ENCODE measurements around the gene GNPDA1. TPM values are rescaled to one million over a fixed set of nuclear protein-coding genes. Genes with fewer than 3 reads are reported as not detected.

The GNPDA1 gene
- total and polyA plus RNA-seq, 10 donors = 13.9 to 35.7 (median 29.3) TPM

- H3K36me3 ChIP-seq = peaks cover 2 to 96% (median 58%) of the 10 kb centered on the region in 6 donors
- H3K4me3 ChIP-seq = no peak overlapping the region
- intact Hi-C loops (cut with DNase I; ENCODE audit: low total_unique reads) = loop anchor here (10.0 kb wide), 1 partner anchor 715 kb away; no protein-coding TSS in a partner anchor
- TF ChIP-seq POLR2A (IDR thresholded peaks at IDR 0.05) (no peak), POLR2AphosphoS5 (IDR thresholded peaks at IDR 0.05) (no peak)
- TF ChIP-seq, protein P1, sequence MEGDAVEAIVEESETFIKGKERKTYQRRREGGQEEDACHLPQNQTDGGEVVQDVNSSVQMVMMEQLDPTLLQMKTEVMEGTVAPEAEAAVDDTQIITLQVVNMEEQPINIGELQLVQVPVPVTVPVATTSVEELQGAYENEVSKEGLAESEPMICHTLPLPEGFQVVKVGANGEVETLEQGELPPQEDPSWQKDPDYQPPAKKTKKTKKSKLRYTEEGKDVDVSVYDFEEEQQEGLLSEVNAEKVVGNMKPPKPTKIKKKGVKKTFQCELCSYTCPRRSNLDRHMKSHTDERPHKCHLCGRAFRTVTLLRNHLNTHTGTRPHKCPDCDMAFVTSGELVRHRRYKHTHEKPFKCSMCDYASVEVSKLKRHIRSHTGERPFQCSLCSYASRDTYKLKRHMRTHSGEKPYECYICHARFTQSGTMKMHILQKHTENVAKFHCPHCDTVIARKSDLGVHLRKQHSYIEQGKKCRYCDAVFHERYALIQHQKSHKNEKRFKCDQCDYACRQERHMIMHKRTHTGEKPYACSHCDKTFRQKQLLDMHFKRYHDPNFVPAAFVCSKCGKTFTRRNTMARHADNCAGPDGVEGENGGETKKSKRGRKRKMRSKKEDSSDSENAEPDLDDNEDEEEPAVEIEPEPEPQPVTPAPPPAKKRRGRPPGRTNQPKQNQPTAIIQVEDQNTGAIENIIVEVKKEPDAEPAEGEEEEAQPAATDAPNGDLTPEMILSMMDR (IDR thresholded peaks at IDR 0.05 in 8 of 11, conservative IDR thresholded peaks at IDR 0.05 in 3 of 11) = no peak
- no peak overlapping the region for H3K27ac ChIP-seq
- peaks cover 0 to 9% (median 0%) of the 10 kb centered on the region in 6 donors for H3K4me1 ChIP-seq
- H3K27me3 ChIP-seq (replicated peaks in 1 of 7) = no peaks in the 10 kb centered on the region
- DNase-seq = no peak
- no peaks in the 10 kb centered on the region for H3K9me3 ChIP-seq
- 0 to 32% (median 0%) methylated on average over 1 of the region's 1 CpG for WGBS, 5 donors
Observed at GRCh38 chr5:141989720-141990119, 23.1 kb downstream of the GNPDA1 start.

GRCh38 chr5:141986072-141986471, 26.8 kb downstream of the GNPDA1 start:
- Histone ChIP-seq H3K4me1 (no peaks in the 10 kb centered on the region), H3K36me3 (peaks cover 2 to 99% (median 80%) of the 10 kb centered on the region in 6 donors), H3K9me3 (no peaks in the 10 kb centered on the region), H3K27me3 (replicated peaks in 1 of 7) (no peaks in the 10 kb centered on the region), H3K27ac (no peak overlapping the region), H3K4me3 (no peak overlapping the region)
- DNase-seq = no peak
- no peak for TF ChIP-seq POLR2AphosphoS5 (IDR thresholded peaks at IDR 0.05)
- TF ChIP-seq, protein P1 (IDR thresholded peaks at IDR 0.05 in 8 of 11, conservative IDR thresholded peaks at IDR 0.05 in 3 of 11) = no peak
- TF ChIP-seq POLR2A (IDR thresholded peaks at IDR 0.05) = no peak
- intact Hi-C loops (cut with DNase I; ENCODE audit: low total_unique reads) = no loop called here

GRCh38 chr5:141982626-141983025, 30.2 kb downstream of the GNPDA1 start:
- intact Hi-C loops (cut with DNase I; ENCODE audit: low total_unique reads) = no loop called here
- H3K36me3 ChIP-seq = peaks cover 2 to 100% (median 91%) of the 10 kb centered on the region in 6 donors
- 47 to 73% (median 49%) methylated on average over 2 of the region's 2 CpGs for WGBS, 5 donors
- peaks cover 0 to 2% (median 0%) of the 10 kb centered on the region in 6 donors for H3K4me1 ChIP-seq
- no peak overlapping the region for H3K27ac ChIP-seq
- no peak for DNase-seq
- no peak overlapping the region for H3K4me3 ChIP-seq
- H3K27me3 ChIP-seq (replicated peaks in 1 of 7) = no peaks in the 10 kb centered on the region
- no peak for TF ChIP-seq POLR2A (IDR thresholded peaks at IDR 0.05)
- TF ChIP-seq, protein P1 (IDR thresholded peaks at IDR 0.05 in 8 of 11, conservative IDR thresholded peaks at IDR 0.05 in 3 of 11) = no peak
- TF ChIP-seq POLR2AphosphoS5 (IDR thresholded peaks at IDR 0.05) = no peak
- no peaks in the 10 kb centered on the region for H3K9me3 ChIP-seq

- H3K27ac ChIP-seq = no peak overlapping the region
- peaks cover 0 to 100% (median 79%) of the 10 kb centered on the region in 6 donors for H3K36me3 ChIP-seq
- H3K4me1 ChIP-seq = peaks cover 0 to 29% (median 6%) of the 10 kb centered on the region in 6 donors
- intact Hi-C loops (cut with DNase I; ENCODE audit: low total_unique reads) = no loop called here
- H3K27me3 ChIP-seq (replicated peaks in 1 of 7) = no peaks in the 10 kb centered on the region
- DNase-seq = no peak
- H3K9me3 ChIP-seq = no peaks in the 10 kb centered on the region
- TF ChIP-seq POLR2A (IDR thresholded peaks at IDR 0.05) (no peak), POLR2AphosphoS5 (IDR thresholded peaks at IDR 0.05) (no peak)
- TF ChIP-seq, protein P1 (IDR thresholded peaks at IDR 0.05 in 8 of 11, conservative IDR thresholded peaks at IDR 0.05 in 3 of 11) = no peak
- no peak overlapping the region for H3K4me3 ChIP-seq
Observed at GRCh38 chr5:141978389-141978788, 34.4 kb downstream of the GNPDA1 start.

Measured in spleen (tissue), 11 donors.